Measurements from ENCODE around the gene CLEC18B.
"Not testable (repeated sequence)": the region's sequence is repeated elsewhere in the genome, so short reads cannot be mapped to it uniquely, and the experiment has no call there.

- TF ChIP-seq CTCF, EZH2 (IDR thresholded peaks at IDR 0.05): not testable (repeated sequence)
Observed at GRCh38 chr16:74410057-74410957, 11.0 kb downstream of the CLEC18B start.
